ACHN (cell line): ENCODE measurements around the gene ESRRB.

ENCODE experiments used
- DNase-seq: peaks from one replicate; pipeline ENCODE4 v3.0.0-alpha.2; 2015
- in situ Hi-C: cut with HindIII; loops from 2 replicates; pipeline ENCODE4 v1.10.0; 2017; ENCODE audit warnings: low sequenced_read_pairs, low pct_ligation_motif_present, low pct_unique_long_range_greater_than_20kb

Gene ESRRB

GRCh38 chr14:76430475-76430980 is 54.6 kb downstream of the ESRRB start:
- in situ Hi-C loops, result no loop called here
- no peak for DNase-seq

GRCh38 chr14:76431538-76431937 is 55.6 kb downstream of the ESRRB start:
- in situ Hi-C loops, result no loop called here
- DNase-seq, result no peak

DNA sequence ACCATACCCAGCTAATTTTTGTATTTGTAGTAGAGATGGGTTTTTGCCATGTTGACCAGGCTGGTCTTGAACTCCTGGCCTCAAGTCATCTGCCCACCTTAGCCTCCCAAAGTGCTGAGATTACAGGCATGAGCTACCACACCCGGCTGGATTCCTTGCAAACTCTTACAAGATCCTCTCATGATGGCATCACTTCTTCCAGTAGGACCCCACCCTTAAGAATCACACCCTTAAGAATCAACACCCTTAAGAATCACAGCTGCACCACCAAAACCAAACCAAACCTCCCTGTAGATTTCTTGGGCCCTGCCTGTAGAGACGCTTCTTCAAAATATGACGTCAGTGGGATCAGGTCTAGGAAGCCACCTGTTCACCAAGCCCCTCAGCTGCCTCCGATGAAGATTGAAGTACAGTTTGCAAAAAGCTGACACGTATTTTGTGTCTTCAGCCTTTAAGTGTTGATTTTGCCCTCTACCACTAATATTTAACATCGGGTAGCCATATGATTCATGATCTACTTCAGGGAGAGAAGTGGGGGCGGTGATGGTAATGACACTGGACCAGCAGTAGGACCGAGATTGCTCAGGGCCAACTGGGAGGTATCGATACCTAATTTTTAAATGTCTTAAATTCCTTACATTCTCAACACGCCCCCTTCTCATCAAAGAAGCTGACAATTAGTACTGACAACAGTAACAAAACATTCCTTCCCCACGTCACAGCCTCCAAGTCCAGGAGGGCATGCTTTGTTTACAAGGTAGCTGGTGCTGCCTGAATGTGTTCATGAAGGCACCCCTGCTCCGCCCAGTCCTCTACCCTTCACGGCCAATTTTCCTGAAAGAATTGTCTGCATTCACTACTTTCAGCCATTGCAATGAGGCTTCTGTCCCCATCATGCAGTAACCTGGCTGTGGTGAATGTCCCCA is 57.2 kb downstream of the ESRRB start:
- in situ Hi-C loops, result no loop called here
- no peak for DNase-seq

DNA sequence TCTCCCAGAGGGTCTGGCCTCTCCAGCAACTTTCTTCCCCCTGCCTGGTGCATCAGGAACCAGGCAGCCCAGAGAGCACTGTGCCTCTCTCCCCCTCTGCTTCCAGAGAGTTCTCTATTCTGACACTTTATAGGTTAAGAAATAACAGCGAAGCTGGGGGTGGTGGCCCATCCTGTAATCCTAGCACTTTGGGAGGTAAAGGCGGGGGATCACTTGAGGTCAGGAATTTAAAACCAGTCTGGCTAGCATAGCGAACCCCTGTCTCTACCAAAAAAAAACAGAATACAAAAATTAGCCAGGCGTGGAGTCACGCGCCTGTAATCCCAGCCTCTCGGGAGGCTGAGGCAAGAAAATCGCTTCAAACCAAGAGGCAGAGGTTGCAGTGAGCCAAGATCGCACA is 58.3 kb downstream of the ESRRB start:
- in situ Hi-C loops, result no loop called here
- DNase-seq, result no peak

DNA sequence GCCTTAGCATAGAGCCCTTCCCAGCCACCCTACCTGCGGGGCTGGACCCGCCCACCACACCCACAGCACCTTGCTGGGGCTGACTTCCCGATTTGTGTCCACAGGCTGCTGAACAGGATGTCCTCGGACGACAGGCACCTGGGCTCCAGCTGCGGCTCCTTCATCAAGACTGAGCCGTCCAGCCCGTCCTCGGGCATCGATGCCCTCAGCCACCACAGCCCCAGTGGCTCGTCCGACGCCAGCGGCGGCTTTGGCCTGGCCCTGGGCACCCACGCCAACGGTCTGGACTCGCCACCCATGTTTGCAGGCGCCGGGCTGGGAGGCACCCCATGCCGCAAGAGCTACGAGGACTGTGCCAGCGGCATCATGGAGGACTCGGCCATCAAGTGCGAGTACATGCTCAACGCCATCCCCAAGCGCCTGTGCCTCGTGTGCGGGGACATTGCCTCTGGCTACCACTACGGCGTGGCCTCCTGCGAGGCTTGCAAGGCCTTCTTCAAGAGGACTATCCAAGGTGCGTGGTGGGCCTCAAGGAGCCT is 63.4 kb downstream of the ESRRB start:
- no peak for DNase-seq
- in situ Hi-C loops, result no loop called here

DNA sequence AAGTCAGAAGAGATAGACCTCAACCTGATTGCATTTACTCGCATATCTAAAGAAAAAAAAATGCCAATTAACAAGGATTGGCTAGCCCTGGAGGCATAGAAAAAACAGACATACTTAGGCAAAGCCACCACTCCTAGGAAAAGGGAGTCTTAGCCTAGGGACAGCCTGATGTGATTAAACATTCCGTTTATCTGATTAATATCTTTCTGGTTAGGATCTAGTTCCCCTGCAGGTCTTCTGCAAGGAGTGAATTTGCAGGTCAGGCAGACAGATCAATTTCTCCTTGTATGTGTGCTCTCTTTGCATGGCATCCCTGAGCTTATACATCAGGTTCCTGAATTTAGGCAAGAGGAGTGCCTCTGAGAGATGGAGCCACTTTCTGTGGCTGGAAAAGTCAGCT is 70.5 kb downstream of the ESRRB start:
- DNase-seq, result no peak
- in situ Hi-C loops, result no loop called here

- in situ Hi-C loops, result no loop called here
- DNase-seq, result no peak
Observed at GRCh38 chr14:76446921-76447320, 71.0 kb downstream of the ESRRB start.

DNA sequence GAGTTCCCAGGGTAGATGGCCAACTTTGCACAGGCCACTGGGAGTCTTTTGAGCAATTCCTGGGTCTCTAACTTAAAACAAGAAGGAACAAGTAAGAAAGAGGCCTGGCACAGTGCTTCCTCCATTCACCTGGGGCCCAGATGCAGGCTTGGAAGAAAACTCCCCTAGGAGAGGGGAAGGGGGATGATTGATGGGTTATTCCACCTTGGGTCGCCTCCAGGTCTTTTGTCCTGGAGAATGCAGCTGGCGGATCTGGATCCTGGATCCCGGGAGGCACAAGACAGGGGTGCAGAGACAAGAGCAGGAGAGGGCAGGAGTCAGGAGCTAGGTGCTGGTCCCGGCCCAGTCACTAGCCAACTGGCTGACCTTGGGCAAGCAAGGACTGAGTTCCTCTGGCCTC is 74.5 kb downstream of the ESRRB start:
- in situ Hi-C loops, result no loop called here
- DNase-seq, result no peak

DNA sequence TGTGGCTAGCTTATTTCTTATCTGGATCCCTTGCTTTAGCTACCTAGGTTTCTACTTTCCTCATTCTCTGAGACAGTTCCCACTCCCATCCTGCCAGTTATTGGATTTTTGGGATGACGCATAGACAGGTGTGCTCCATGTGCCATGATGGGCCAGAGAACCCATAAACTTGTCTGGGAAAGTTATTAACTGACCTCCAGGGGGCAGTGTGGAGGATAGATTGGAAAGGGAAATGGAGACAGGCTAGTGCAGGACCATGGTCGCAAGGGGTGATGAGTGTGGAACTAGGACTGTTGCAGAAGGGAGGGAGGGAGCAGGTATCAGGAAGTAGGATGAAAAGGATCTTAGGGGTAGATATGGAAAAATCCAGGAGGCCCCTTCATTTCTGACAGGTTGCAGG is 80.3 kb downstream of the ESRRB start:
- in situ Hi-C loops, result no loop called here
- peak; percentile 53 for DNase-seq

DNA sequence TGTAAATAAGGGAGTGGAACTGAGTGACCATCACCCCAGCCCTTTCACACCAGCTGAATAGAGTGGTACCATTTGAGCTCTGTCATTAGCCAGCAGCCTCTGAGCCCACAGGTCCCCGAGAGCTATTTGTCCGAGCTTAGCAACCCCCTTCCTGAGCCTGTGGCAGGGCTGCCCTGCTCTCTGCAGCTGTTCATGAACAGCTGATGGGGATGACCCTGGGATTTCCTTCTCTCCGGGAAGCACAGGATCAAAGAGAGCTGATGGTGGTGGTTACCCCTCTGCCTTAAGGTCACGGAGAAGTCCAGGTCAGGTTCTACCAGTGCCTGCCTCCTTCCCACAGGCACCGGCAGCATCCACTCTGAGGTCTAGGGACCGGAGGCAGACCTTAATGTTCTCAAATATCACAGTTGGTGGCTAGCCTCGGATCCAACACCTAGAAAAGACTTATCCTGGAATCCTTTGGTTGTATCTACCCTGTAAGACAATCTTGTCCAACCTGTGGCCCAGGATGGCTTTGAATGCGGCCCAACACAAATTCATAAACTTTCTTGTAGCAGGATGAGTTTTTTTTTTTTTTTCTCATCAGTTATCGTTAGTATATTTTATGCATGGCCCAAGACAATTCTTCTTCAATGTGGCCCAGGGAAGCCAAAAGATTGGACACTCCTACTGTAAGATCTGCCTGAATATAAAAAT is 81.1 kb downstream of the ESRRB start:
- no peak for DNase-seq
- in situ Hi-C loops, result no loop called here

DNA sequence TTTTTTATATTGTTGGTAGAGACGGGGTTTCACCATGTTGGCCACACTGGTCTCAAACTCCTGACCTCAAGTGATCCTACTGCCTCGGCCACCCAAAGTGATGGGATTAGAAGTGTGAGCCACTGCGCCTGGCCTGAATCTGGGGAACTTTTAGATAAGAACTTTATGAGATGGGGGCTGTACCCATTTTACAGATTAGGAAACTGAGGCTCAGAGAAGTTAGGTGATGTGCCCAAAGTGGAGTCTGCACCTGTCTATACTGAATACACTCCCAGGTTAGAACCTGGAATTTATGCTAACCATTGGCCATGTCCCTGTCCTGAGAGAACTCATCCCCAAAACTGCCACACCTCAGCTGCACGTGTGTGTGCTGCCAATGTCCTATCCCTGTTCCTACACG is 81.9 kb downstream of the ESRRB start:
- DNase-seq, result no peak
- in situ Hi-C loops, result no loop called here

GRCh38 chr14:76461886-76462285 is 85.9 kb downstream of the ESRRB start:
- no peak for DNase-seq
- in situ Hi-C loops, result no loop called here

GRCh38 chr14:76462330-76462729 is 86.4 kb downstream of the ESRRB start:
- in situ Hi-C loops, result no loop called here
- no peak for DNase-seq

DNA sequence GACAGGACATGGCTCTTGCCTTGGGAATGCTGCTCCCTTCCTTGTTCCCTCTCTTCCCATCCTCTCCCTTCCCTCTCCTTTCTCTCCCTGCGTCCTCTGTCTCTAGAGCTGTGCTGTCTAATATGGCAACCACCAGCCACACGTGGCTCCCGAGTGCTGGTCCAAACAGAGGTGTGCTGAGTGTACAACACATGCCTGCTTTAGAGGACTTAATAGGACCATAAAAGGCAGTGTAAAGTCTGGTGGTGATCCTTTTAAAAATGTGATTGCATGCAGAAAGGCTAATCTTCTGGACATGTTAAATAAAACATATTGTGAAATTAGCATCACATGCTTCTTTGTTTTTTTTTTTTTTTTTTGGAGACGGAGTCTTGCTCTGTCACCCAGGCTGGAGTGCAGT is 87.2 kb downstream of the ESRRB start:
- in situ Hi-C loops, result no loop called here
- DNase-seq, result no peak

GRCh38 chr14:76464856-76465255 is 88.9 kb downstream of the ESRRB start:
- DNase-seq, result no peak
- in situ Hi-C loops, result no loop called here

- in situ Hi-C loops, result no loop called here
- DNase-seq, result no peak
Observed at GRCh38 chr14:76465664-76466063, 89.7 kb downstream of the ESRRB start.

DNA sequence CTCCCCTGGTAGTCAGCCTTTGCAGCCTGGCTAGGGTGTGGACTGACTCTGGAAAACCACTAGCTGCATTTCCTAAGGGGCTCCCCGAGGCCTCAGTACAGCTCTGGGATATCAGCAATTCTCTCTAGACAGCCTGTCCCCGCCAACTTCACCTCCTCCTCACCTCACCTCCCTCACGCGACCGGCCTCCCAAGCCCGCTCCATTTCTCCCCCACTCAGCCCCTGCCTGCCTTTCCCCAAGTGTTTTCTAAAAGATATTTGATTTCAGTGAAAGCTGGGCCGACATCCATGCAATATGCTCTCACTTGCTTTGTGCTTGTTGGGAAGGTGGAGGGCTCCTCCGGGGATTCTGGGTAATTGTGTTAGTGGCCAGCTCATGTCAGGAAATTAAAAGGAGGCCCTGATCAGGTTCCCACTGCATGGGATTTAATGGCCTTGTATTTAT is 91.8 kb downstream of the ESRRB start:
- DNase-seq, result no peak
- in situ Hi-C loops, result no loop called here

- no peak for DNase-seq
- in situ Hi-C loops, result no loop called here
Observed at GRCh38 chr14:76472199-76472723, 96.3 kb downstream of the ESRRB start.
